ENCODE measurements around the gene AKAP17A.

DNA sequence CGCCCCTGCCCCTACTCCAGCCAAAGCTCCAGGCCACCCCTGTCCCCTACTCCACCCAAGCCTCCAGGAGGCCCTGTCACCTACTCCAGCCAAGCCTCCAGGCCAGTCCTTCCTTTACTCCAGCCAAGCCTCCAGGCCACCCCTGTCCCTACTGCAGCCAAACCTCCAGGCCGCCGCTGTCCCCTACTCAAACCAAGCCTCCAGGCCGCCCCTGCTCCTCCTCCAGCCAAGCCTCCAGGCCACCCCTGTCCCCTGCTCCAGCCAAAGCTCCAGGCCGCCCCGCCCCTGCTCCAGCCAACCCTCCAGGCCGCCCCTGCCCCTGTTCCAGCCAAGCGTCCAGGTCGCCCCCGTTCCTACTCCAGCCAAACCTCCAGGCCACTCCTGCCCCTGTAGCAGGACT, 18.4 kb downstream of the AKAP17A start:
- TF ChIP-seq, protein P1, sequence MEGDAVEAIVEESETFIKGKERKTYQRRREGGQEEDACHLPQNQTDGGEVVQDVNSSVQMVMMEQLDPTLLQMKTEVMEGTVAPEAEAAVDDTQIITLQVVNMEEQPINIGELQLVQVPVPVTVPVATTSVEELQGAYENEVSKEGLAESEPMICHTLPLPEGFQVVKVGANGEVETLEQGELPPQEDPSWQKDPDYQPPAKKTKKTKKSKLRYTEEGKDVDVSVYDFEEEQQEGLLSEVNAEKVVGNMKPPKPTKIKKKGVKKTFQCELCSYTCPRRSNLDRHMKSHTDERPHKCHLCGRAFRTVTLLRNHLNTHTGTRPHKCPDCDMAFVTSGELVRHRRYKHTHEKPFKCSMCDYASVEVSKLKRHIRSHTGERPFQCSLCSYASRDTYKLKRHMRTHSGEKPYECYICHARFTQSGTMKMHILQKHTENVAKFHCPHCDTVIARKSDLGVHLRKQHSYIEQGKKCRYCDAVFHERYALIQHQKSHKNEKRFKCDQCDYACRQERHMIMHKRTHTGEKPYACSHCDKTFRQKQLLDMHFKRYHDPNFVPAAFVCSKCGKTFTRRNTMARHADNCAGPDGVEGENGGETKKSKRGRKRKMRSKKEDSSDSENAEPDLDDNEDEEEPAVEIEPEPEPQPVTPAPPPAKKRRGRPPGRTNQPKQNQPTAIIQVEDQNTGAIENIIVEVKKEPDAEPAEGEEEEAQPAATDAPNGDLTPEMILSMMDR (conservative IDR thresholded peaks at IDR 0.05): no peak
- TF ChIP-seq ZFX (IDR thresholded peaks at IDR 0.05): no peak
